HG02642 (cell line): ENCODE measurements around the gene TIAL1.
A peak's percentile ranks its signal among the peaks of the same experiment; 100 is the strongest.
"Not testable (repeated sequence)": the region's sequence is repeated elsewhere in the genome, so short reads cannot be mapped to it uniquely, and the experiment has no call there.

Source experiments
- ATAC-seq: cut with Tn5 transposase; IDR thresholded peaks from one replicate; pipeline ENCODE4 v1.9.1; 2021; ENCODE audit warnings: mild to moderate bottlenecking; ENCODE audit not compliant: unreplicated experiment, poor library complexity

TIAL1 gene

DNA sequence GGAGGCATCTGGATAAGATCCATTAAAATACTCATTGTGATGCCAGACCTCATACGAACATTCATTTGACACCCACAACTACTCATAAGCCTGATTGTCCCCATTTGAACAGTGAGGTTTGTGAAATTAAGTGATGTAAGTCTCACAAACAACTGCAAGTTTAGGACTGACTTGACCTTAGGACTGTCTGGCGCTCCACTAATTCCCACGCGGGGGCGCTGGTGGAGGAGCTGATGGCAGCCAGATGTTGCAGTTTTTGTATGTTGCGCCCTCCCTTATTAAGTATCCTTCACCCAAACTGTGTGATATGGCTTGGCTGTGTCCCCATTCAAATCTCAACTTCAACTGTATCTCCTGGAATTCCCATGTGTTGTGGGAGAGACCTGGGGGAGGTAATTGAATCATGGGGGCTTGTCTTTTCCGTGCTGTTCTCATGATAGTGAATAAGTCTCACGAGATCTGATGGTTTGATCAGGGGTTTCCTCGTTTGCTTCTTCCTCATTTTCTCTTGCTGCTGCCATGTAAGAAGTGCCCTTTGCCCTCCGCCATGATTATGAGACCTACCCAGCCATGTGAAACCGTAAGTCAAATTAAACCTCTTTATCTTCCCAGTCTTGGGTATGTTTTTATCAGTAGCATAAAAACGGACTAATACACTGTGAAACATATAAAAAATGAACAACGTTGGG is 20.3 kb upstream of the TIAL1 start:
- ATAC-seq = no peak

- no peak for ATAC-seq
Measured at GRCh38 chr10:119614686-119615085, 17.9 kb upstream of the TIAL1 start.

GRCh38 chr10:119613741-119614140 is 17.0 kb upstream of the TIAL1 start:
- ATAC-seq = no peak

- ATAC-seq = no peak
Measured at GRCh38 chr10:119611433-119611832, 14.7 kb upstream of the TIAL1 start.

GRCh38 chr10:119609516-119609915 is 12.8 kb upstream of the TIAL1 start:
- ATAC-seq = no peak

- ATAC-seq = no peak
Measured at GRCh38 chr10:119608316-119609155, 11.8 kb upstream of the TIAL1 start.

- ATAC-seq = no peak
Measured at GRCh38 chr10:119604468-119604867, 7.7 kb upstream of the TIAL1 start.

- ATAC-seq = no peak
Measured at GRCh38 chr10:119602241-119603095, 5.7 kb upstream of the TIAL1 start.

- ATAC-seq = no peak
Measured at GRCh38 chr10:119598397-119598796, 1.6 kb upstream of the TIAL1 start.

- no peak for ATAC-seq
Measured at GRCh38 chr10:119597405-119598186, 832 bp upstream of the TIAL1 start.

GRCh38 chr10:119595676-119596515 is 868 bp downstream of the TIAL1 start:
- peak; percentile 12 for ATAC-seq

DNA sequence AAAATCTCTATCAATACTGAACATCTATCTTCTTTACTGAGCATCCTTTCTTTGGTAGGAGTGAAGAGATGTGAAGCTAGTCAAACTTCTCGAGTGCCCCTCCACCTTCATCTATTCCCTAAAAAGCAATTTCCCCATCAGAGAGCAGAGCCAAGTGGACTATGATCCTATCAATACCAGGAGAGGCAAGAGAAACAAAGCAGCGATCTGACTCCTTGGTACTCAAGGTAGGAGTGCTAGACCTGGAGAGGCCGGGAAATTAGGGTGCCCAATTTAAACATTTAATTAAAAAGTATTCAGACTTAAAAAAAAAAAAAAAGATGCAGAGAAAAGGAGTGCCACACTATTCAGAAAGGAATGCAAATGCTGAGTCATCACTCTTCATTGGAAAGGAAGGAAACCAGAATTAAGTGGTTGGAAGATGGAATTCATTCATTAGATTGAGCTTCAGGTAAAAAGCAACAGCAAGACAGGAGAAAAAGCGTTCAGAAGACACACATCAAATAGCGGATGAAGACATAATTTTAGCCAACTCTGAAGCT is 1.6 kb downstream of the TIAL1 start:
- ATAC-seq = no peak

GRCh38 chr10:119588071-119588470 is 8.7 kb downstream of the TIAL1 start:
- ATAC-seq = no peak

DNA sequence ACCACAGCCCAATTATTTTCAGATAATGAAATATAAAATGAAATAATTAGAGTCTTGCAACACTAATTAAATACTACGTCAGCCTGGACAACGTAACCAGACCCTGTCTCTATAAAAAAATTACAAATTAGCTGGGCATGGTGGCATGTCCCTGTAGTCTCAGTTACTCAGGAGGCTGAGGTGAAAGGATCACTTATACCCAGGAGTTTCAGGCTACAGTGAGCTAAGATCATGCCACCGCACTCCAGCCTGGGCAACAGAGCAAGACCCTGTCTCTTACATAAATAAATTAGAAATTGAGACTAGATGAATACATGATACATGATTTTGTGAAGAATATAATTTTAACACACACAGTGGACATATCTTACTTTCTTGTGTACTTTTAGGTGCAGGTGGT is 18.4 kb downstream of the TIAL1 start:
- no peak for ATAC-seq

- no peak for ATAC-seq
Measured at GRCh38 chr10:119575991-119576390, 20.8 kb downstream of the TIAL1 start.

DNA sequence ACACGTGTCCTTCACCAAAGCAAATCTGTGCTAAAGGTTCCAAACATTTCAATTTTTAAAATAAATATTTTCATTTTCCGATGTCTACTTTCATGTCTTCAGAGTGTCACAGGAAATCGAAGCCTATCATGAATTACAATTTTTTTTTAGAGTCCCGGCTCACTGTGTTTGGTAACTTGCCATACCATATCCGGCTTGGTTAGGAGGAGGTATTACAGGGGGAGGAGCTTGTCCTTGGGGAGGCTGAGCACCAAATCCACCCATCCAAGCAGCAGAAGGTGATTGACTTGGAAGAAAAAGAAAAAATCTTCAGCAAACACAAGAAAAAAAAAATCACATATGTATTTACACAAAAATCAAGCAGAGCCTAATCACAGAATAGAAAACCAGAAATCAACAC is 21.3 kb downstream of the TIAL1 start:
- no peak for ATAC-seq

DNA sequence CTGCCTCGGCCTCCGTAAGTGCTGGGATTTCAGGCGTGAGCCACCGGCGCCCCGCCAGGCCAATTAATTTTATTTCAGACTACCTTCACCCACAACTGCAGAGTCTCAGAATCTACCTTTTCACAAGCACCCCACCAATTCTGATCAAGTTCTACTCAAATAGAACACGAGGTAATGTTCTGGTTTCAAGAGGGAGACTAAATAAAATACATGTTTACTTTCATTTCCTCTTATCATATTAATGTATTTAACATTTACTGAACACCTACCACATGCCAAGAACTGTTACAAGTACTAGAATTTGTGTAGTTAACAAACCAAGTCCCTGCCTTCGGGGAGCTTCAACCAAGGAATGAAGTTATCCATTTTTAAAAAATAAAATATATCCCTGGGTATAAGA is 28.8 kb downstream of the TIAL1 start:
- ATAC-seq = no peak

- no peak for ATAC-seq
Measured at GRCh38 chr10:119562097-119562496, 34.7 kb downstream of the TIAL1 start.

DNA sequence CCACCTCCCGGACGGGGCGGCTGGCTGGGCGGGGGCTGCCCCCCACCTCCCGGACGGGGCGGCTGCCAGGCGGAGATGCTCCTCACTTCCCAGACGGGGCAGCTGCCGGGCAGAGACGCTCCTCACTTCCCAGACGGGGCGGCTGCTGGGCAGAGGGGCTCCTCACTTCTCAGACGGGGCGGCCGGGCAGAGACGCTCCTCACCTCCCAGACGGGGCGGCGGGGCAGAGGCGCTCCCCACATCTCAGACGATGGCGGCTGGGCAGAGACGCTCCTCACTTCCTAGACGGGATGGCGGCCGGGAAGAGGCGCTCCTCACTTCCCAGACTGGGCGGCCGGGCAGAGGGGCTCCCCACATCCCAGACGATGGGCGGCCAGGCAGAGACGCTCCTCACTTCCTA is 37.3 kb downstream of the TIAL1 start:
- not testable (repeated sequence) for ATAC-seq
